Measurements from ENCODE around the gene UBQLN4. TPM values are rescaled to one million over a fixed set of nuclear protein-coding genes. Genes with fewer than 3 reads are reported as not detected.

The UBQLN4 gene
- total and polyA plus RNA-seq, 2 donors (not counting 3 experiments of a cell fraction or from before 2014, with no cell fraction given) = 50.5 to 50.8 TPM

- Histone ChIP-seq H3K4me1 (ENCODE audit: control insufficient read depth, extremely low read depth, insufficient read depth, low read length) (no peaks in the 10 kb centered on the region), H3K79me2 (ENCODE audit: control insufficient read depth, insufficient read depth, low read length) (peaks cover 6% of the 10 kb centered on the region), H3K27me3 (ENCODE audit: control insufficient read depth in 2 of 2, insufficient read depth in 2 of 2, low read length in 2 of 2) (no peaks in the 10 kb centered on the region), H3K27ac (ENCODE audit: insufficient read depth, low read depth, low read length) (no peak overlapping the region), H3K36me3 (ENCODE audit: control insufficient read depth in 2 of 2, extremely low read depth in 1 of 2, insufficient read depth in 2 of 2, low read length in 2 of 2) (peaks cover 29 to 44% of the 10 kb centered on the region in 2 experiments), H3K4me3 (replicated peaks in 1 of 3; ENCODE audit: insufficient read depth in 1 of 3, low read depth in 1 of 3, low read length in 3 of 3) (no peak overlapping the region), H3K9ac (replicated peaks; ENCODE audit: extremely low read depth, insufficient read depth, low read length) (no peak overlapping the region), H3K4me2 (ENCODE audit: insufficient read depth, low read length) (no peak overlapping the region), H3K9me1 (replicated peaks; ENCODE audit: control insufficient read depth, extremely low read depth, insufficient read depth, low read length) (no peaks in the 10 kb centered on the region), H4K20me1 (replicated peaks; ENCODE audit: control insufficient read depth, extremely low read depth, insufficient read depth, low read length) (no peaks in the 10 kb centered on the region), H2AFZ (ENCODE audit: low read depth, low read length) (no peak overlapping the region), H3K9me3 (replicated peaks; ENCODE audit: control insufficient read depth, insufficient read depth, low read length) (no peaks in the 10 kb centered on the region)
- BruUV-seq (replicated peaks) = no TSS peak
- POLR2A ChIA-PET = no interaction called here
- CTCF ChIA-PET = interaction anchor here (0.9 to 2.7 kb wide), 3 partner anchors 13 to 71 kb away, joined by 3 to 15 read pairs (median 6); no protein-coding TSS in a partner anchor
- TF ChIP-seq GATA2 (IDR thresholded peaks at IDR 0.05; ENCODE audit: insufficient read depth, insufficient read length, low read depth, low read length) = no peak
- TF ChIP-seq FOS (IDR thresholded peaks at IDR 0.05; ENCODE audit: borderline replicate concordance, insufficient read depth, low read length) = no peak
- TF ChIP-seq POLR2A (IDR thresholded peaks at IDR 0.05; ENCODE audit: low read depth, low read length) = no peak
- TF ChIP-seq MYC (IDR thresholded peaks at IDR 0.05; ENCODE audit: low read depth, low read length) = no peak
- TF ChIP-seq POLR2AphosphoS5 (IDR thresholded peaks at IDR 0.05; ENCODE audit: insufficient read depth, low read depth, low read length) = no peak
- TF ChIP-seq JUN (IDR thresholded peaks at IDR 0.05; ENCODE audit: borderline replicate concordance, insufficient read depth, insufficient read length, low read depth) = no peak
- TF ChIP-seq EZH2 (IDR thresholded peaks at IDR 0.05; ENCODE audit: borderline replicate concordance, low read depth, low read length, severe bottlenecking) = no peak
- no peak for TF ChIP-seq MAX (IDR thresholded peaks at IDR 0.05; ENCODE audit: insufficient read depth, insufficient read length)
- TF ChIP-seq CTCF (IDR thresholded peaks at IDR 0.05; ENCODE audit: extremely low read depth in 1 of 2, insufficient read depth in 1 of 2, low read depth in 1 of 2, low read length in 2 of 2) = no peak
- no peak for DNase-seq (ENCODE audit: low read depth, low spot score)
- FAIRE-seq = no peak
- dilution Hi-C loops (cut with MboI; ENCODE audit: extremely low pct_ligation_motif_present, low sequenced_read_pairs) (no loop called here), intact Hi-C loops (cut with micrococcal nuclease) (no loop called here)
Measured at GRCh38 chr1:156009404-156009803, 44.2 kb downstream of the UBQLN4 start.

Data from endothelial cell of umbilical vein (primary cell).